Forelimb muscle (tissue), 1 donor: ENCODE results near the gene IDH3G. TPM values are rescaled to one million over a fixed set of nuclear protein-coding genes. Genes with fewer than 3 reads are reported as not detected.

Source experiments
- polyA plus RNA-seq: library from polyadenylated mRNA; unstranded; fragments of 120-200 nt; gene quantifications from one replicate; pipeline ENCODE4 v1.2.1, GENCODE V29; 2013; ENCODE audit not compliant: insufficient read length

Gene IDH3G
- polyA plus RNA-seq, 1 donor, result 49.6 TPM

Other genes with a start within 250 kb of the IDH3G start
- gene CCNQ, start 195.2 kb downstream of the IDH3G start, polyA plus RNA-seq, result 15.6 TPM
- 0.15 TPM for gene DUSP9, start 147.2 kb downstream of the IDH3G start, polyA plus RNA-seq
- gene PNCK, start 120.6 kb downstream of the IDH3G start, polyA plus RNA-seq, result 6.2 TPM
- gene SLC6A8, start 106.4 kb downstream of the IDH3G start, polyA plus RNA-seq, result 40.6 TPM
- gene BCAP31, start 70.0 kb downstream of the IDH3G start, polyA plus RNA-seq, result 74.1 TPM
- gene ABCD1, start 69.5 kb downstream of the IDH3G start, polyA plus RNA-seq, result 10.3 TPM
- gene PLXNB3, start 30.1 kb downstream of the IDH3G start, polyA plus RNA-seq, result 2.3 TPM
- 299 TPM for gene SRPK3, start 13.3 kb downstream of the IDH3G start, polyA plus RNA-seq
- gene SSR4, start 293 bp upstream of the IDH3G start, polyA plus RNA-seq, result 115 TPM
- 2.4 TPM for gene PDZD4, start 36.2 kb upstream of the IDH3G start, polyA plus RNA-seq
- 1.9 TPM for gene L1CAM, start 91.8 kb upstream of the IDH3G start, polyA plus RNA-seq
- 1.1 TPM for gene AVPR2, start 110.3 kb upstream of the IDH3G start, polyA plus RNA-seq
- 21.5 TPM for gene ARHGAP4, start 131.9 kb upstream of the IDH3G start, polyA plus RNA-seq
- 75.3 TPM for gene NAA10, start 140.7 kb upstream of the IDH3G start, polyA plus RNA-seq
- gene RENBP, start 150.3 kb upstream of the IDH3G start, polyA plus RNA-seq, result 3.7 TPM
- 30.7 TPM for gene HCFC1, start 177.4 kb upstream of the IDH3G start, polyA plus RNA-seq
- gene TMEM187, start 178.4 kb upstream of the IDH3G start, polyA plus RNA-seq, result 2.8 TPM
- gene IRAK1, start 225.5 kb upstream of the IDH3G start, polyA plus RNA-seq, result 46.7 TPM